ENCODE data around the gene IFT80. TPM values are rescaled to one million over a fixed set of nuclear protein-coding genes. Genes with fewer than 3 reads are reported as not detected.

IFT80 gene
- total RNA-seq, 4 donors from 2014 or later = 43.8 to 111 (median 51.0) TPM

DNA sequence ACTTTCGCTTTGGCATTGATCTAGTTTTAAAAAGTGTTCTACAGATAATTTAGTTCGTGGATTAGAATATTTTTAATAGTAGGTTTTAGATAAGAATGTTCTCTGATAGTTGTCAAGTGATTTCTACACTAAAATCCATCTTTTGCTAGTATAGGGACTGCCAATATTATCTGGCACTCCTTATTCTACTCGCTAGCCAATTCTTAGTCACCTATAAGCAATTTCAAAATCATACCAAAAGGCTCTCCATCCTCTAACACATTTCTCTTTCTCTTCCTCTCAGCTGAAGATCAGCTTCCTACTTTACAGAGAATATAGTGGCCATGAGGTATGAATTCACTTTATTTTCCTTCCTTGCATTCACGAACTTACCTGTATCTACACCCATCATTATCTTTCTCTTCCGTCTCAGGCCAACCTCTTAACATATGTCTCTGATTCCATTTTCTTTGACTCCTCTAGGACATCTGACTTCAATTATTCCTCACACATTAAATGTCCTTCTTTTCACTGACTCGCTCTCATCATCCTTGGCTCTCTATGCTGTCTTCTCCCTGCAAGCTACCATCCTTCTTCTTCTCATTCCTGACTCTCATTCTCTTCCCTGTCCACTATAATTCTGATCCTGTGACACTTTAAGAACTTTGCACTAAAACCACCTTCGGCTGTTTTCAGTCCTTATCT is 138.3 kb downstream of the IFT80 start:
- WGBS, 2 donors = 83 to 91% methylated on average over 7 of the region's 7 CpGs
- Histone ChIP-seq H3K27ac (no peak overlapping the region), H3K36me3 (peaks cover 0 to 3% of the 10 kb centered on the region in 2 donors), H3K4me3 (replicated peaks in 1 of 3) (no peak overlapping the region), H3K9me3 (no peaks in the 10 kb centered on the region), H3K27me3 (no peaks in the 10 kb centered on the region), H3K4me1 (peaks cover 0 to 3% of the 10 kb centered on the region in 2 donors)
- TF ChIP-seq, protein P1, sequence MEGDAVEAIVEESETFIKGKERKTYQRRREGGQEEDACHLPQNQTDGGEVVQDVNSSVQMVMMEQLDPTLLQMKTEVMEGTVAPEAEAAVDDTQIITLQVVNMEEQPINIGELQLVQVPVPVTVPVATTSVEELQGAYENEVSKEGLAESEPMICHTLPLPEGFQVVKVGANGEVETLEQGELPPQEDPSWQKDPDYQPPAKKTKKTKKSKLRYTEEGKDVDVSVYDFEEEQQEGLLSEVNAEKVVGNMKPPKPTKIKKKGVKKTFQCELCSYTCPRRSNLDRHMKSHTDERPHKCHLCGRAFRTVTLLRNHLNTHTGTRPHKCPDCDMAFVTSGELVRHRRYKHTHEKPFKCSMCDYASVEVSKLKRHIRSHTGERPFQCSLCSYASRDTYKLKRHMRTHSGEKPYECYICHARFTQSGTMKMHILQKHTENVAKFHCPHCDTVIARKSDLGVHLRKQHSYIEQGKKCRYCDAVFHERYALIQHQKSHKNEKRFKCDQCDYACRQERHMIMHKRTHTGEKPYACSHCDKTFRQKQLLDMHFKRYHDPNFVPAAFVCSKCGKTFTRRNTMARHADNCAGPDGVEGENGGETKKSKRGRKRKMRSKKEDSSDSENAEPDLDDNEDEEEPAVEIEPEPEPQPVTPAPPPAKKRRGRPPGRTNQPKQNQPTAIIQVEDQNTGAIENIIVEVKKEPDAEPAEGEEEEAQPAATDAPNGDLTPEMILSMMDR (IDR thresholded peaks at IDR 0.05) = no peak
- no peak for TF ChIP-seq POLR2A (IDR thresholded peaks at IDR 0.05)
- DNase-seq = no peak
- intact Hi-C loops (cut with DNase I) = no loop called here

DNA sequence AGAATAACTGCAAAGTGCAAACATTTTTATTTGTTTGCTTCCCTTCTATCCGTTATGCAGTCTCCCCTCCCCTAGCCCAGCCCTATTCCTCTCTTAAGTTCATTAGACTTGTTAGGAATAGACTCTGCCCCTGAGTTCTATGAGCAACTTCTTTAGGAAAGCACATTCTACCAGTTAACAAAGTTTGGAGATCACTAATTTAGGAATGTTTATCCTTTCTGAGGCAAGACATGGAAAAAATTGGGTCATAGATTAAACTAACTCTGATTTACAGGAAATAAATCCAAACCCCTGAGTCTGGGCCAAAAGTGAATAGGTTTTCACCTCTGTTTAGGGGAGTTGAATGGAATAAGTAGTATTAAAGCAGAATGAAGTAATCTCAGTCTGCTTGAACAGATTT is 139.4 kb downstream of the IFT80 start:
- WGBS, 2 donors = 86 to 91% methylated on average over 1 of the region's 1 CpG
- no peaks in the 10 kb centered on the region for H3K9me3 ChIP-seq
- DNase-seq = no peak
- intact Hi-C loops (cut with DNase I) = no loop called here
- no peak for TF ChIP-seq POLR2A (IDR thresholded peaks at IDR 0.05)
- TF ChIP-seq, protein P1 (IDR thresholded peaks at IDR 0.05) = no peak
- no peak overlapping the region for H3K27ac ChIP-seq
- H3K36me3 ChIP-seq = peaks cover 0 to 3% of the 10 kb centered on the region in 2 donors
- peaks cover 0 to 3% of the 10 kb centered on the region in 2 donors for H3K4me1 ChIP-seq
- H3K4me3 ChIP-seq (replicated peaks in 1 of 3) = no peak overlapping the region
- H3K27me3 ChIP-seq = no peaks in the 10 kb centered on the region

DNA sequence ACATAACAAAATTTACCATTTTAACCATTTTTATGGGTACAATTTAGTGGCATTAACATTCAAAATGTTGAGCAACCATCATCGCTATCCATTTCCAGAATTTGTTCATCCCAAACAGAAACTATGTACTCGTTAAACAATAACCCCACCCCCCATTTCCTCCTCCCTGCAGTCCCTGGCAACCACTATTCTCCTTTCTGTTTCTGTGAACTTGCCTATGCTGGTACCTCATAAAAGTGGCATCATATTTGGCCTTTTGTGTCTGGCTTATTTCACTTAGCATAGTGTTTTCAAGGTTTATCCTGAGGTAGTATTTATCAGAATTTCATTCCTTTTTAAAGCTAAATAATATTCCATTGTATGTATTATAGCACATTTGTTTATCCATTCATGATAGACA is 141.4 kb downstream of the IFT80 start:
- no peaks in the 10 kb centered on the region for H3K27me3 ChIP-seq
- no peak overlapping the region for H3K27ac ChIP-seq
- 86% methylated on average over 2 of the region's 2 CpGs for WGBS, 2 donors
- no peaks in the 10 kb centered on the region for H3K9me3 ChIP-seq
- intact Hi-C loops (cut with DNase I) = no loop called here
- peaks cover 0 to 3% of the 10 kb centered on the region in 2 donors for H3K4me1 ChIP-seq
- TF ChIP-seq POLR2A (IDR thresholded peaks at IDR 0.05) = no peak
- TF ChIP-seq, protein P1 (IDR thresholded peaks at IDR 0.05) = no peak
- no peak overlapping the region for H3K4me3 ChIP-seq (replicated peaks in 1 of 3)
- H3K36me3 ChIP-seq = peaks cover 0 to 3% of the 10 kb centered on the region in 2 donors
- DNase-seq = no peak

DNA sequence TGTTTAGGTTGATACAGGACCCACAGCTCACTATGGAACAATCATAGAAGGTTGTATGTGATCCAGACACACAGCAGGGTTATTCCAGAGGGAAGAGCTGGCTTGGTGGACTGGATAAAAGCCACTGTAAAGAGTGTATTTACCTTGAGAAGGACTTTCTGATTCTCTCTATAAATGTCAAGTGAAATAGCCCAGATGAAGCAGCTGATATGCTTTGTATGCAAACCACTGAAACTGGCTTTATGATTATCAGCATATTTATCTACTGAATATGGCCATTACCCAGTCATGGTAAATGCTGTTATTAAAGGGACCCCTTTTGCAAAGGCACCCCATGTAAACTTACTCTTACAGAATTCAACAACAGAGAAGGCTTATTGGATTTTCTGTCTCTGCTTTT is 145.7 kb downstream of the IFT80 start:
- Histone ChIP-seq H3K27ac (no peak overlapping the region), H3K4me1 (no peaks in the 10 kb centered on the region), H3K4me3 (replicated peaks in 1 of 3) (no peak overlapping the region), H3K9me3 (no peaks in the 10 kb centered on the region), H3K36me3 (peaks cover 0 to 3% of the 10 kb centered on the region in 2 donors), H3K27me3 (no peaks in the 10 kb centered on the region)
- TF ChIP-seq, protein P1 (IDR thresholded peaks at IDR 0.05) = no peak
- TF ChIP-seq POLR2A (IDR thresholded peaks at IDR 0.05) = no peak
- DNase-seq = no peak
- intact Hi-C loops (cut with DNase I) = no loop called here

DNA sequence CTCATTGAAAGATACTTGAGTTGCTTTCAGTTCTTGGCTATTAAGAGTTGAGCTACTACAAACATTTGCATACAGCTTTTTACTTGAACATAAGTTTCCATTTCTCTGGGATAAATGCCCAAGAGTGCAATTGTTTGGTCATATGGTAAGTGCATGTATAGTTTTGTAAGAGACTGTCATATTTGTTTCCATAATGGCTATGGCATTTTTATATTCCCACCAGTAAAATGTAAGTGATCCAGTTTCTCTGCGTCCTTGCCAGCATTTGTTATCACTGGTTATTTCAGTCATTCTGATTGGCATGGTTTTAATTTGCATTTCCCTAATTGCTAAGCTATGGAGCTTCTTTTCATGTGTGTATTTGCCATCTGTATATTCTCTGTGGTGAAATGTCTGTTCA is 151.3 kb downstream of the IFT80 start:
- no peak for DNase-seq
- Histone ChIP-seq H3K36me3 (no peaks in the 10 kb centered on the region), H3K4me1 (no peaks in the 10 kb centered on the region), H3K27me3 (no peaks in the 10 kb centered on the region), H3K9me3 (no peaks in the 10 kb centered on the region), H3K4me3 (replicated peaks in 1 of 3) (no peak overlapping the region), H3K27ac (no peak overlapping the region)
- intact Hi-C loops (cut with DNase I) = no loop called here
- TF ChIP-seq, protein P1 (IDR thresholded peaks at IDR 0.05) = no peak
- no peak for TF ChIP-seq POLR2A (IDR thresholded peaks at IDR 0.05)
- 82 to 90% methylated on average over 1 of the region's 1 CpG for WGBS, 2 donors

Measured in thyroid gland (tissue), 4 donors.